SH-SY5Y (cell line): ENCODE results near the gene KIAA2012.

ENCODE experiments used
- GATA2 ChIP-seq: IDR thresholded peaks from 2 replicates; pipeline ENCODE4 v1.6.1; 2011; ENCODE audit warnings: mild to moderate bottlenecking, low read depth, low read length
- GATA3 ChIP-seq: IDR thresholded peaks from 2 replicates; pipeline ENCODE4 v1.6.1; 2011; ENCODE audit warnings: low read depth, mild to moderate bottlenecking, low read length, moderate library complexity

DNA sequence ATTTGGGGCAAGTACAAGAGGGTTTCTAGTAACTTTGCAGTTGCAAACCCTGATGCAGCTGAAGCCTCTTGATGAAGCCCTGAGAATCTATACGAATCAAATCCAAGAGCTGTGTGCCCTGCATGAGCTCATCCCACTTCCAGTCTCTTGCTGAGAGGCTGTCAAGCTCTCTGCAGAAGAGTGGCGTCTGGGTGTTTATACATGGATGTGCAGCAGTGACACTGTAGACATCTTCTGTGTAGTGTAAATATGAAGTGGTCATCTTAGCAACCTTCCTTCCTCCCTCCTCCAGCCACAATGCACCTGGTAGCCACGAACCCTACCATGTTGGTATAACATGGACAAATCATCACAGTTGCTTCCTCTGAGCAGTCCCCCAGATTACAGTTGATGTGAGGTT is 18.4 kb upstream of the KIAA2012 start:
- no peak for TF ChIP-seq GATA3
- TF ChIP-seq GATA2: no peak
